ENCODE measurements around the gene NMNAT2.

NMNAT2 gene

GRCh38 chr1:183356534-183357182 is 61.5 kb downstream of the NMNAT2 start:
- Histone ChIP-seq H3K4me3 (ENCODE audit: insufficient read length, low read depth) (no peak overlapping the region), H3K36me3 (ENCODE audit: insufficient read depth, insufficient read length, low read length) (no peaks in the 10 kb centered on the region), H3K27me3 (ENCODE audit: insufficient read depth, insufficient read length) (no peaks in the 10 kb centered on the region), H3K4me1 (ENCODE audit: insufficient read depth, insufficient read length) (no peaks in the 10 kb centered on the region), H3K9ac (ENCODE audit: insufficient read length, low read depth) (no peak overlapping the region), H3K9me3 (ENCODE audit: insufficient read depth, low read length) (no peaks in the 10 kb centered on the region)
- no peak for DNase-seq (ENCODE audit: low read depth, low spot score)
- TF ChIP-seq YY1 (IDR thresholded peaks at IDR 0.05; ENCODE audit: insufficient read depth, insufficient read length) (no peak), ZNF274 (IDR thresholded peaks at IDR 0.05; ENCODE audit: low read depth, low read length) (no peak), SUZ12 (IDR thresholded peaks at IDR 0.05; ENCODE audit: extremely low read depth, insufficient read depth, insufficient read length) (no peak)

- Histone ChIP-seq H3K4me1 (ENCODE audit: insufficient read depth, insufficient read length) (no peaks in the 10 kb centered on the region), H3K9me3 (ENCODE audit: insufficient read depth, low read length) (no peaks in the 10 kb centered on the region), H3K27me3 (ENCODE audit: insufficient read depth, insufficient read length) (no peaks in the 10 kb centered on the region), H3K4me3 (ENCODE audit: insufficient read length, low read depth) (no peak overlapping the region), H3K9ac (ENCODE audit: insufficient read length, low read depth) (no peak overlapping the region), H3K36me3 (ENCODE audit: insufficient read depth, insufficient read length, low read length) (no peaks in the 10 kb centered on the region)
- DNase-seq (ENCODE audit: low read depth, low spot score), result no peak
- TF ChIP-seq SUZ12 (IDR thresholded peaks at IDR 0.05; ENCODE audit: extremely low read depth, insufficient read depth, insufficient read length) (no peak), ZNF274 (IDR thresholded peaks at IDR 0.05; ENCODE audit: low read depth, low read length) (no peak), YY1 (IDR thresholded peaks at IDR 0.05; ENCODE audit: insufficient read depth, insufficient read length) (no peak)
Observed at GRCh38 chr1:183355797-183356196, 62.4 kb downstream of the NMNAT2 start.

- no peaks in the 10 kb centered on the region for H3K4me1 ChIP-seq (ENCODE audit: insufficient read depth, insufficient read length)
- H3K36me3 ChIP-seq (ENCODE audit: insufficient read depth, insufficient read length, low read length), result no peaks in the 10 kb centered on the region
- no peak overlapping the region for H3K4me3 ChIP-seq (ENCODE audit: insufficient read length, low read depth)
- no peaks in the 10 kb centered on the region for H3K27me3 ChIP-seq (ENCODE audit: insufficient read depth, insufficient read length)
- TF ChIP-seq SUZ12 (IDR thresholded peaks at IDR 0.05; ENCODE audit: extremely low read depth, insufficient read depth, insufficient read length) (no peak), YY1 (IDR thresholded peaks at IDR 0.05; ENCODE audit: insufficient read depth, insufficient read length) (no peak), ZNF274 (IDR thresholded peaks at IDR 0.05; ENCODE audit: low read depth, low read length) (no peak)
- no peak for DNase-seq (ENCODE audit: low read depth, low spot score)
- no peak overlapping the region for H3K9ac ChIP-seq (ENCODE audit: insufficient read length, low read depth)
- H3K9me3 ChIP-seq (ENCODE audit: insufficient read depth, low read length), result no peaks in the 10 kb centered on the region
Observed at GRCh38 chr1:183355181-183355580, 63.0 kb downstream of the NMNAT2 start.

- Histone ChIP-seq H3K9ac (ENCODE audit: insufficient read length, low read depth) (no peak overlapping the region), H3K4me3 (ENCODE audit: insufficient read length, low read depth) (no peak overlapping the region), H3K27me3 (ENCODE audit: insufficient read depth, insufficient read length) (no peaks in the 10 kb centered on the region), H3K4me1 (ENCODE audit: insufficient read depth, insufficient read length) (peaks cover 10% of the 10 kb centered on the region), H3K9me3 (ENCODE audit: insufficient read depth, low read length) (no peaks in the 10 kb centered on the region), H3K36me3 (ENCODE audit: insufficient read depth, insufficient read length, low read length) (no peaks in the 10 kb centered on the region)
- TF ChIP-seq ZNF274 (IDR thresholded peaks at IDR 0.05; ENCODE audit: low read depth, low read length) (no peak), SUZ12 (IDR thresholded peaks at IDR 0.05; ENCODE audit: extremely low read depth, insufficient read depth, insufficient read length) (no peak), YY1 (IDR thresholded peaks at IDR 0.05; ENCODE audit: insufficient read depth, insufficient read length) (no peak)
- DNase-seq (ENCODE audit: low read depth, low spot score), result peak; percentile 57
Observed at GRCh38 chr1:183353597-183353996, 64.6 kb downstream of the NMNAT2 start.

GRCh38 chr1:183349201-183349711 is 68.9 kb downstream of the NMNAT2 start:
- DNase-seq (ENCODE audit: low read depth, low spot score), result peak; percentile 80
- Histone ChIP-seq H3K9me3 (ENCODE audit: insufficient read depth, low read length) (no peaks in the 10 kb centered on the region), H3K27me3 (ENCODE audit: insufficient read depth, insufficient read length) (no peaks in the 10 kb centered on the region), H3K36me3 (ENCODE audit: insufficient read depth, insufficient read length, low read length) (no peaks in the 10 kb centered on the region), H3K4me3 (ENCODE audit: insufficient read length, low read depth) (no peak overlapping the region), H3K9ac (ENCODE audit: insufficient read length, low read depth) (peak overlapping the region; percentile 52), H3K4me1 (ENCODE audit: insufficient read depth, insufficient read length) (peaks cover 10% of the 10 kb centered on the region)
- TF ChIP-seq YY1 (IDR thresholded peaks at IDR 0.05; ENCODE audit: insufficient read depth, insufficient read length), result no peak
- no peak for TF ChIP-seq SUZ12 (IDR thresholded peaks at IDR 0.05; ENCODE audit: extremely low read depth, insufficient read depth, insufficient read length)
- no peak for TF ChIP-seq ZNF274 (IDR thresholded peaks at IDR 0.05; ENCODE audit: low read depth, low read length)

- Histone ChIP-seq H3K27me3 (ENCODE audit: insufficient read depth, insufficient read length) (no peaks in the 10 kb centered on the region), H3K4me3 (ENCODE audit: insufficient read length, low read depth) (no peak overlapping the region), H3K36me3 (ENCODE audit: insufficient read depth, insufficient read length, low read length) (no peaks in the 10 kb centered on the region), H3K9me3 (ENCODE audit: insufficient read depth, low read length) (no peaks in the 10 kb centered on the region), H3K9ac (ENCODE audit: insufficient read length, low read depth) (no peak overlapping the region), H3K4me1 (ENCODE audit: insufficient read depth, insufficient read length) (peaks cover 13% of the 10 kb centered on the region)
- no peak for TF ChIP-seq SUZ12 (IDR thresholded peaks at IDR 0.05; ENCODE audit: extremely low read depth, insufficient read depth, insufficient read length)
- no peak for DNase-seq (ENCODE audit: low read depth, low spot score)
Observed at GRCh38 chr1:183346276-183346732, 71.9 kb downstream of the NMNAT2 start.

GRCh38 chr1:183339556-183340167 is 78.5 kb downstream of the NMNAT2 start:
- H3K9ac ChIP-seq (ENCODE audit: insufficient read length, low read depth), result no peak overlapping the region
- DNase-seq (ENCODE audit: low read depth, low spot score), result no peak
- no peaks in the 10 kb centered on the region for H3K27me3 ChIP-seq (ENCODE audit: insufficient read depth, insufficient read length)
- TF ChIP-seq ZNF274 (IDR thresholded peaks at IDR 0.05; ENCODE audit: low read depth, low read length) (no peak), YY1 (IDR thresholded peaks at IDR 0.05; ENCODE audit: insufficient read depth, insufficient read length) (no peak), SUZ12 (IDR thresholded peaks at IDR 0.05; ENCODE audit: extremely low read depth, insufficient read depth, insufficient read length) (no peak)
- H3K9me3 ChIP-seq (ENCODE audit: insufficient read depth, low read length), result no peaks in the 10 kb centered on the region
- no peak overlapping the region for H3K4me3 ChIP-seq (ENCODE audit: insufficient read length, low read depth)
- peaks cover 3% of the 10 kb centered on the region for H3K4me1 ChIP-seq (ENCODE audit: insufficient read depth, insufficient read length)
- H3K36me3 ChIP-seq (ENCODE audit: insufficient read depth, insufficient read length, low read length), result no peaks in the 10 kb centered on the region

All from NT2/D1 (cell line).